NK-92 (cell line): Measurements from ENCODE around the gene UGT1A6.
"Not testable (repeated sequence)": the region's sequence is repeated elsewhere in the genome, so short reads cannot be mapped to it uniquely, and the experiment has no call there.

Source experiments
- DNase-seq: peaks from one replicate; lab custom pipeline; 2025; ENCODE audit not compliant: unreplicated experiment; lab: John Stamatoyannopoulos, UW

The UGT1A6 gene

GRCh38 chr2:233714121-233714520 lies 21.4 kb downstream of the UGT1A6 start:
- no peak for DNase-seq

- DNase-seq: no peak
These were observed 25.9 kb downstream of the UGT1A6 start, which contains the start of gene UGT1A4 for GRCh38 chr2:233718552-233718951. Gene UGT1A4, plus strand, starts transcription at chr2:233718736. Its CDS starts 85 bp downstream, at chr2:233718821.

- no peak for DNase-seq
These were observed 36.1 kb downstream of the UGT1A6 start, which contains the start of gene UGT1A3 for GRCh38 chr2:233728723-233729301. Gene UGT1A3, plus strand, starts transcription at chr2:233729042. Its CDS starts 85 bp downstream, at chr2:233729127.

GRCh38 chr2:233736868-233737653 lies 44.4 kb downstream of the UGT1A6 start:
- DNase-seq: not testable (repeated sequence)

GRCh38 chr2:233740870-233741269 lies 48.2 kb downstream of the UGT1A6 start:
- DNase-seq: no peak

- DNase-seq: no peak
These were observed 51.0 kb downstream of the UGT1A6 start for GRCh38 chr2:233743464-233744259.

GRCh38 chr2:233745073-233745755 lies 52.5 kb downstream of the UGT1A6 start:
- DNase-seq: no peak

GRCh38 chr2:233745838-233746237 lies 53.1 kb downstream of the UGT1A6 start:
- DNase-seq: not testable (repeated sequence)

- DNase-seq: no peak
These were observed 54.0 kb downstream of the UGT1A6 start for GRCh38 chr2:233746475-233747282.

GRCh38 chr2:233747283-233747544 lies 54.5 kb downstream of the UGT1A6 start:
- DNase-seq: no peak

- DNase-seq: not testable (repeated sequence)
These were observed 58.0 kb downstream of the UGT1A6 start for GRCh38 chr2:233750689-233751088.

GRCh38 chr2:233751212-233752009 lies 58.7 kb downstream of the UGT1A6 start:
- not testable (repeated sequence) for DNase-seq

- DNase-seq: no peak
These were observed 62.4 kb downstream of the UGT1A6 start for GRCh38 chr2:233754872-233755611.

- DNase-seq: no peak
These were observed 63.9 kb downstream of the UGT1A6 start for GRCh38 chr2:233756429-233757081.

GRCh38 chr2:233758141-233758540 lies 65.5 kb downstream of the UGT1A6 start:
- no peak for DNase-seq

- DNase-seq: no peak
These were observed 66.2 kb downstream of the UGT1A6 start for GRCh38 chr2:233758849-233759248.

- DNase-seq: no peak
These were observed 67.4 kb downstream of the UGT1A6 start, which contains the start of gene UGT1A1 for GRCh38 chr2:233760043-233760442. Gene UGT1A1, plus strand, starts transcription at chr2:233760270. Its CDS starts 18 bp downstream, at chr2:233760288.

- no peak for DNase-seq
These were observed 68.5 kb downstream of the UGT1A6 start for GRCh38 chr2:233761040-233761769.
